ENCODE measurements around the gene SOX6.

- TF ChIP-seq EZH2 (IDR thresholded peaks at IDR 0.05; ENCODE audit: borderline replicate concordance, low read length) = no peak
- no peak for TF ChIP-seq CTCF (conservative IDR thresholded peaks at IDR 0.05 in 1 of 2, IDR thresholded peaks at IDR 0.05 in 1 of 2; ENCODE audit: extremely low read depth in 1 of 2, insufficient read depth in 1 of 2, low read depth in 1 of 2, low read length in 2 of 2)
Measured at GRCh38 chr11:16120008-16120407, 236.3 kb downstream of the SOX6 start.

Measured in mammary epithelial cell (primary cell).